Measurements from ENCODE around the gene FBF1. TPM values are rescaled to one million over a fixed set of nuclear protein-coding genes. Genes with fewer than 3 reads are reported as not detected.
A peak's percentile ranks its signal among the peaks of the same experiment; 100 is the strongest.

The FBF1 gene
- total and polyA plus RNA-seq, 7 experiments from 2014 or later, result 2.5 to 48.1 (median 28.1) TPM

GRCh38 chr17:75959051-75959838 lies 18.4 kb upstream of the FBF1 start:
- Mint-ChIP-seq H3K9me3 (no peaks in the 10 kb centered on the region), H3K27me3 (no peaks in the 10 kb centered on the region), H3K4me3 (no peak overlapping the region), H3K4me1 (peaks cover 2 to 19% (median 9%) of the 10 kb centered on the region in 7 donors), H3K27ac (no peak overlapping the region), H3K36me3 (peaks cover 0 to 33% (median 12%) of the 10 kb centered on the region in 5 donors)
- no peaks in the 10 kb centered on the region for H3K4me1 ChIP-seq (ENCODE audit: control insufficient read depth in 2 of 2, insufficient read depth in 2 of 2, low read length in 2 of 2)
- no peak overlapping the region for H3K4me3 ChIP-seq (ENCODE audit: low read length)
- H3K27ac ChIP-seq (ENCODE audit: low read depth, low read length), result no peak overlapping the region
- ATAC-seq (no peak), DNase-seq (no peak)
- H3K9me3 ChIP-seq (ENCODE audit: control insufficient read depth in 2 of 3, low read length in 3 of 3), result no peaks in the 10 kb centered on the region
- ChIA-PET CTCF (interaction anchor here (0.6 kb wide), 1 partner anchor 752 kb away, joined by 3 read pairs; no protein-coding TSS in a partner anchor), POLR2A (interaction anchor here (0.5 to 0.8 kb wide), 3 partner anchors 68 to 180 kb away, joined by 3 to 5 read pairs (median 4); a partner anchor contains a TSS)
- intact Hi-C loops (cut with micrococcal nuclease), result no loop called here
- peaks cover 0 to 24% (median 8%) of the 10 kb centered on the region in 3 experiments for H3K36me3 ChIP-seq (ENCODE audit: control insufficient read depth in 2 of 3, insufficient read depth in 3 of 3, low read length in 3 of 3)
- no peaks in the 10 kb centered on the region for H3K27me3 ChIP-seq (ENCODE audit: control insufficient read depth in 2 of 2, insufficient read depth in 2 of 2, low read length in 2 of 2)

GRCh38 chr17:75950855-75951554 lies 10.2 kb upstream of the FBF1 start:
- H3K36me3 ChIP-seq (ENCODE audit: control insufficient read depth in 2 of 3, insufficient read depth in 3 of 3, low read length in 3 of 3), result peaks cover 27 to 82% (median 29%) of the 10 kb centered on the region in 3 experiments
- H3K27me3 Mint-ChIP-seq, result no peaks in the 10 kb centered on the region
- H3K27ac ChIP-seq (ENCODE audit: low read depth, low read length), result no peak overlapping the region
- DNase-seq (no peak), ATAC-seq (peak; percentile 60)
- no peak overlapping the region for H3K4me3 ChIP-seq (ENCODE audit: low read length)
- no peaks in the 10 kb centered on the region for H3K9me3 Mint-ChIP-seq
- ChIA-PET POLR2A (interaction anchor here (0.6 kb wide), 1 partner anchor 26 kb away, joined by 4 read pairs; no protein-coding TSS in a partner anchor), CTCF (interaction anchor here (0.5 to 0.6 kb wide), 2 partner anchors 24 to 538 kb away, joined by 3 read pairs; no protein-coding TSS in a partner anchor)
- intact Hi-C loops (cut with micrococcal nuclease), result no loop called here
- no peaks in the 10 kb centered on the region for H3K27me3 ChIP-seq (ENCODE audit: control insufficient read depth in 2 of 2, insufficient read depth in 2 of 2, low read length in 2 of 2)
- no peaks in the 10 kb centered on the region for H3K9me3 ChIP-seq (ENCODE audit: control insufficient read depth in 2 of 3, low read length in 3 of 3)
- H3K4me3 Mint-ChIP-seq, result peak overlapping the region in 1 of 10 donors; percentile 28
- peaks cover 3 to 41% (median 18%) of the 10 kb centered on the region in 5 donors for H3K36me3 Mint-ChIP-seq
- H3K4me1 ChIP-seq (ENCODE audit: control insufficient read depth in 2 of 2, insufficient read depth in 2 of 2, low read length in 2 of 2), result no peaks in the 10 kb centered on the region
- no peak overlapping the region for H3K27ac Mint-ChIP-seq
- peaks cover 0 to 15% (median 0%) of the 10 kb centered on the region in 7 donors for H3K4me1 Mint-ChIP-seq

DNA sequence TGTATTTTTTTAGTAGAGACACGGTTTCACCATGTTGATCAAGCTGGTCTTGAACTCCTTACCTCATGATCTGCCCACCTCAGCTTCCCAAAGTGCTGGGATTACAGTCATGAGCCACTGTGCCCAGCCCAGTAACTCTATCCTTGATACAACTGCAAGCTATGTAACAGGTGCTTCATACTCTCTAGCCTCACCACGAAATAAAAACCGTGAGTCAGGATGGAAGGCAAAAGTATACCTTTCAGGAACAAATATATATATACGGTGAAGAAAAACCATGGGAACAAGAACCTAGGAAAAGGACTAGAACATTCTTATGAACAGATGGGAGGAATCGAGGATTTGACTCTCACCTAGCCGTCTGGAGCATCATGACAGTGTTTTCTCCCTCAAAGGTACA lies 9.6 kb upstream of the FBF1 start:
- ATAC-seq, result no peak
- Mint-ChIP-seq H3K4me3 (no peak overlapping the region), H3K36me3 (peaks cover 3 to 40% (median 14%) of the 10 kb centered on the region in 5 donors), H3K9me3 (no peaks in the 10 kb centered on the region), H3K4me1 (peaks cover 0 to 15% (median 0%) of the 10 kb centered on the region in 7 donors), H3K27me3 (no peaks in the 10 kb centered on the region), H3K27ac (peak overlapping the region in 1 of 9 donors; percentile 8)
- Histone ChIP-seq H3K27ac (ENCODE audit: low read depth, low read length) (no peak overlapping the region), H3K27me3 (ENCODE audit: control insufficient read depth in 2 of 2, insufficient read depth in 2 of 2, low read length in 2 of 2) (no peaks in the 10 kb centered on the region), H3K4me1 (ENCODE audit: control insufficient read depth in 2 of 2, insufficient read depth in 2 of 2, low read length in 2 of 2) (no peaks in the 10 kb centered on the region), H3K36me3 (ENCODE audit: control insufficient read depth in 2 of 3, insufficient read depth in 3 of 3, low read length in 3 of 3) (peaks cover 22 to 76% (median 29%) of the 10 kb centered on the region in 3 experiments), H3K9me3 (ENCODE audit: control insufficient read depth in 2 of 3, low read length in 3 of 3) (no peaks in the 10 kb centered on the region), H3K4me3 (ENCODE audit: low read length) (no peak overlapping the region)
- CTCF ChIA-PET, result interaction anchor here (0.5 kb wide), 1 partner anchor 539 kb away, joined by 3 read pairs; no protein-coding TSS in a partner anchor
- DNase-seq, result no peak
- intact Hi-C loops (cut with micrococcal nuclease), result no loop called here
- POLR2A ChIA-PET, result interaction anchor here (0.6 kb wide), 1 partner anchor 26 kb away, joined by 4 read pairs; no protein-coding TSS in a partner anchor

DNA sequence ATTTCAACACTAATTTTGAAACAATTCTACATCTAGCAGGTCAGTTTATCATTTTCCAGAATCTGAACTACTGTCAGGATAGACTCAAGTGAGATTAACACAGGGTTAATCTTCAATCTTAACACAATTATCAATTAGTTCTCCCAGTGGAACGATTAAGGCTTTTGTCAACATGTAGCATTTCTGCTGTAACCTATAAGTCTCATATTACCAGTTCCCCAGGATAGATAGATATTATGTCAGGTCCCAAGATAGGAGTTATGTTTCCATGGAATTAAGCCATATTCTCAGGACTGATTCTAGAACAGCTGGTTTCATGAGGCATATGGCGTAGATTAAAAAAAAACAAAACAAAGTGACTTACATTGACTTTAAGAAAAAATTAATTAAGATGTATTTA lies 4.4 kb upstream of the FBF1 start:
- Histone ChIP-seq H3K27ac (ENCODE audit: low read depth, low read length) (no peak overlapping the region), H3K4me1 (ENCODE audit: control insufficient read depth in 2 of 2, insufficient read depth in 2 of 2, low read length in 2 of 2) (peaks cover 5 to 8% of the 10 kb centered on the region in 2 donors), H3K27me3 (ENCODE audit: control insufficient read depth in 2 of 2, insufficient read depth in 2 of 2, low read length in 2 of 2) (no peaks in the 10 kb centered on the region), H3K9me3 (ENCODE audit: control insufficient read depth in 2 of 3, low read length in 3 of 3) (no peaks in the 10 kb centered on the region), H3K4me3 (ENCODE audit: low read length) (no peak overlapping the region), H3K36me3 (ENCODE audit: control insufficient read depth in 2 of 3, insufficient read depth in 3 of 3, low read length in 3 of 3) (peaks cover 4 to 33% (median 5%) of the 10 kb centered on the region in 3 experiments)
- Mint-ChIP-seq H3K9me3 (no peaks in the 10 kb centered on the region), H3K27ac (peak overlapping the region in 1 of 9 donors; percentile 25), H3K4me1 (peaks cover 9 to 16% (median 11%) of the 10 kb centered on the region in 7 donors), H3K27me3 (no peaks in the 10 kb centered on the region), H3K36me3 (peaks cover 3 to 17% (median 6%) of the 10 kb centered on the region in 5 donors), H3K4me3 (no peak overlapping the region)
- ATAC-seq (no peak), DNase-seq (no peak)
- ChIA-PET CTCF (no interaction called here), POLR2A (no interaction called here)
- intact Hi-C loops (cut with micrococcal nuclease), result no loop called here

GRCh38 chr17:75943491-75943890 lies 2.6 kb upstream of the FBF1 start:
- Mint-ChIP-seq H3K9me3 (no peaks in the 10 kb centered on the region), H3K4me3 (no peak overlapping the region), H3K27me3 (no peaks in the 10 kb centered on the region), H3K36me3 (peaks cover 0 to 7% (median 0%) of the 10 kb centered on the region in 5 donors), H3K27ac (no peak overlapping the region), H3K4me1 (peaks cover 9 to 19% (median 11%) of the 10 kb centered on the region in 7 donors)
- intact Hi-C loops (cut with micrococcal nuclease), result loop anchor here in 1 of 2 donors (5.0 kb wide), 1 partner anchor 409 kb away; the partner anchor contains the start of gene PRPSAP1
- H3K27ac ChIP-seq (ENCODE audit: low read depth, low read length), result no peak overlapping the region
- no peak for DNase-seq
- POLR2A ChIA-PET, result interaction anchor here (0.7 kb wide), 1 partner anchor 126 kb away, joined by 3 read pairs; no protein-coding TSS in a partner anchor
- H3K9me3 ChIP-seq (ENCODE audit: control insufficient read depth in 2 of 3, low read length in 3 of 3), result no peaks in the 10 kb centered on the region
- CTCF ChIA-PET, result no interaction called here
- peaks cover 0 to 19% (median 0%) of the 10 kb centered on the region in 3 experiments for H3K36me3 ChIP-seq (ENCODE audit: control insufficient read depth in 2 of 3, insufficient read depth in 3 of 3, low read length in 3 of 3)
- no peak overlapping the region for H3K4me3 ChIP-seq (ENCODE audit: low read length)
- no peak for ATAC-seq
- no peaks in the 10 kb centered on the region for H3K27me3 ChIP-seq (ENCODE audit: control insufficient read depth in 2 of 2, insufficient read depth in 2 of 2, low read length in 2 of 2)
- peaks cover 5 to 11% of the 10 kb centered on the region in 2 donors for H3K4me1 ChIP-seq (ENCODE audit: control insufficient read depth in 2 of 2, insufficient read depth in 2 of 2, low read length in 2 of 2)

- H3K4me1 ChIP-seq (ENCODE audit: control insufficient read depth in 2 of 2, insufficient read depth in 2 of 2, low read length in 2 of 2), result peaks cover 5 to 11% of the 10 kb centered on the region in 2 donors
- Mint-ChIP-seq H3K27me3 (no peaks in the 10 kb centered on the region), H3K36me3 (peaks cover 0 to 4% (median 0%) of the 10 kb centered on the region in 5 donors), H3K4me1 (peaks cover 9 to 19% (median 11%) of the 10 kb centered on the region in 7 donors), H3K27ac (peak overlapping the region in 3 of 9 donors; percentile 16 to 51 (median 42)), H3K9me3 (no peaks in the 10 kb centered on the region), H3K4me3 (peak overlapping the region in 4 of 10 donors; percentile 23 to 47 (median 30))
- ATAC-seq (no peak), DNase-seq (no peak)
- H3K27me3 ChIP-seq (ENCODE audit: control insufficient read depth in 2 of 2, insufficient read depth in 2 of 2, low read length in 2 of 2), result no peaks in the 10 kb centered on the region
- H3K27ac ChIP-seq (ENCODE audit: low read depth, low read length), result no peak overlapping the region
- peaks cover 0 to 10% (median 0%) of the 10 kb centered on the region in 3 experiments for H3K36me3 ChIP-seq (ENCODE audit: control insufficient read depth in 2 of 3, insufficient read depth in 3 of 3, low read length in 3 of 3)
- intact Hi-C loops (cut with micrococcal nuclease), result loop anchor here in 1 of 2 donors (5.0 kb wide), 1 partner anchor 410 kb away; the partner anchor contains the start of gene PRPSAP1
- no peak overlapping the region for H3K4me3 ChIP-seq (ENCODE audit: low read length)
- ChIA-PET CTCF (no interaction called here), POLR2A (no interaction called here)
- H3K9me3 ChIP-seq (ENCODE audit: control insufficient read depth in 2 of 3, low read length in 3 of 3), result no peaks in the 10 kb centered on the region
Observed at GRCh38 chr17:75942473-75942872, 1.6 kb upstream of the FBF1 start.

All from naive thymus-derived CD4-positive, alpha-beta T cell (primary cell).